NCI-H226 (cell line): Measurements from ENCODE around the gene RPL13.

Source experiments
- DNase-seq: peaks from one replicate; pipeline ENCODE4 v3.0.0-alpha.2; 2015

Gene RPL13

GRCh38 chr16:89560378-89561141, at the start of gene RPL13:
TSS of gene RPL13 (plus strand) at chr16:89560682. CDS start at chr16:89560960, 278 bp downstream.
- DNase-seq = peak; percentile 94

- DNase-seq = no peak
These were observed 49.1 kb upstream of the RPL13 start for GRCh38 chr16:89511374-89511773.

- DNase-seq = no peak
These were observed 48.0 kb upstream of the RPL13 start for GRCh38 chr16:89512453-89512852.

GRCh38 chr16:89517128-89517527, 43.4 kb upstream of the RPL13 start:
- DNase-seq = no peak

- DNase-seq = no peak
These were observed 40.6 kb upstream of the RPL13 start for GRCh38 chr16:89519881-89520280.

- no peak for DNase-seq
These were observed 38.2 kb upstream of the RPL13 start for GRCh38 chr16:89522287-89522686.

DNA sequence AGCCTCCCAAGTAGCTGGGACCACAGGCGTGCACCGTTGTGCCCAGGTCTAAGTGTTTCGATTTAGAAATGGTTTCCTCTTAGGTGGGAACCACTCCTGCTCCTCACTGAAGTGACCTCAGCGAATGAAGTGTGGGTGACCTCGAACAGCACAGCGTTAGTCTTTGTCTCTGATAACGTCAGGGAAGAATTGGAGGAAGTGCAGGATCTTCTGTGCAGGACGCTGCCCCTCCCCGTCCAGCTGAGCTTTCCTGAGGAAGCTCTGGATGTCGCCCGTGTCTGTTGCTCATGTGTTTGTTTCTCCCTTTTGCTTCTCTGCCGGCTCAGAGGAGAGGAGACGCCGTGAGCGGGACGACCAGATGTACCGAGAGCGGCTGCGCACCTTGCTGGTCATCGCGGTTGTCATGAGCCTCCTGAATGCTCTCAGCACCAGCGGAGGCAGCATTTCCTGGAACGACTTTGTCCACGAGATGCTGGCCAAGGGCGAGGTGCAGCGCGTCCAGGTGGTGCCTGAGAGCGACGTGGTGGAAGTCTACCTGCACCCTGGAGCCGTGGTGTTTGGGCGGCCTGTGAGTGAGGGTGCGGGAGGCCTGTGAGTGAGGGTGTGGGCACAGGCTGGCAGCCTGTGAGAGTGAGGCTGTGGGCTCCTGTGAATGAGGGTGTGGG, 36.7 kb upstream of the RPL13 start:
- DNase-seq = no peak

DNA sequence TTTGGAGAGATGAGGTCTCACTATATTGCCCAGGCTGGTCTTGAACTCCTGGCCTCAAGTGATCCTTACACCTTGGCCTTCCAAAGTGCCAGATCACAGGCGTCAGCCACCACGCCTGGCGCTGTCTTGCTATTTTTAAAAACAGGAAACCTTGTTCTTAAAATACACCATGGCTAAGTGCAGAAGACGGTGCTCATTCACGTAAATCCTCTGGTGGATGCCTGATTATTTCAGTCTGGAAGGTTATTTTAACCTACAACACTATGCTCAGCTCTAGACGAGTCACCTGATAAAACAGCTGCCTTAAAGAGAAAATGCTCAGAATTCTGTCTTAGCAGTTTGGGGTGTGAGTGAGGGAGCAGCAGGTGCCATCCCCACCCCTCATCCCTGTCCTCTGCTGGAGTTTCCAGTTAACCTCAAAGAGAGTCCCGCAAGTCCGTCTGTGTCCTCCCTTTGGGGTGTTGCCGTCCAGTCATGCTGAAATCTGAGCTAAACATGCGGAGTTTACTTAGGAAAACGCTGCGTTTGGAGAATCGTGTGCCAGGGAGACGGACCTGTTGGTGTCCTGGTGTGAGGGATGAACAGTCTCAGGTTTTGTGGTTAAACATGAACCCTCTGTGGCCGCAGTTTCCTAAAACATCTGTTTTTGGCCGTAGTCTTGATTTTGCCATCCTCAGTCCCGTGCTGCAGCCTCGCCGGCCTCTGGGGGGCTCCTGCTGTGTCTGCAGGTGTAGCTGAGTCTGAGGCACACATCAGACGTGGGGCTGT, 35.2 kb upstream of the RPL13 start:
- DNase-seq = no peak

- DNase-seq = no peak
These were observed 31.4 kb upstream of the RPL13 start for GRCh38 chr16:89529097-89529496.

DNA sequence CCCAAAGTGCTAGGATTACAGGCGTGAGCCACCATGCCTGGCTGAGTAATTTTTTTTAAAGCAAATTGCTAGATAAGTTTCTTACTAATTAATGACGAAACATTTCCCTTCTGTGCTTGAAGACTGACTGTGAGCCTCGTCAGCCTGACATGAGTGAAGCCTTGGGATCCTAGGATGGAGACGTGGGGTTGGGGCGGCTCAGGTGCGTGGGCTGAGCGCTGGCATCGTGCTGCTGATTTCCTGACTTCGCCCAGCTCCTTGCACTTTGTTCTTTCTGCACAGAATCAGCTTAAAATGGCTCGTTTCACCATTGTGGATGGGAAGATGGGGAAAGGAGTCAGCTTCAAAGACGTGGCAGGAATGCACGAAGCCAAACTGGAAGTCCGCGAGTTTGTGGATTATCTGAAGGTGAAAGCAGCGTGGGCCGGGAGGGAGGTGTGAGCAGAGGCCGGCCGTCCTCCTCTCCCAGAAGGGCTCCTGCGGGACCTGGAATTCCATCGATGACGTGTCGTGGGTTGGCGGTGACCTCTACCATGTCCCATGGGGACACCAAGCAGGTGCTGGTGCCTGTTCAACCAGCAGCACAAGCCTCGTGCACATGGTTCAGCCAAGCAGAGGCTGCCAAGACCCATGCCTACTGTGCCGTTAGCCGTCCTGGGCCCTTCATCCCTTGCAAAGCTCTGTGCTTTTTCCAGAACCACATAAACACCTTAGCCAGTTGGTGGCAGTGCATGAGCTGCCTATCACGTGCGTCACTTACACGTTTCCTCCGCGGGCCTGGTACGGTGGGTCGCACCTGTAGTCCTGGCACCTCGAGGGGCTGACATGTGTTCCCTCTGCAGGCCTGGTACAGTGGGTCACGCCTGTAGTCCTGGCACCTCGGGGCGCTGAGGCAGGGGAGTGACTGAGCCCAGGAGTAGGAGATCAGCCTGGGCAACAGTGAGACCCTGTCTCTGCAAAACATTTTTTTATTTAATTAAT, 29.8 kb upstream of the RPL13 start:
- DNase-seq = no peak

DNA sequence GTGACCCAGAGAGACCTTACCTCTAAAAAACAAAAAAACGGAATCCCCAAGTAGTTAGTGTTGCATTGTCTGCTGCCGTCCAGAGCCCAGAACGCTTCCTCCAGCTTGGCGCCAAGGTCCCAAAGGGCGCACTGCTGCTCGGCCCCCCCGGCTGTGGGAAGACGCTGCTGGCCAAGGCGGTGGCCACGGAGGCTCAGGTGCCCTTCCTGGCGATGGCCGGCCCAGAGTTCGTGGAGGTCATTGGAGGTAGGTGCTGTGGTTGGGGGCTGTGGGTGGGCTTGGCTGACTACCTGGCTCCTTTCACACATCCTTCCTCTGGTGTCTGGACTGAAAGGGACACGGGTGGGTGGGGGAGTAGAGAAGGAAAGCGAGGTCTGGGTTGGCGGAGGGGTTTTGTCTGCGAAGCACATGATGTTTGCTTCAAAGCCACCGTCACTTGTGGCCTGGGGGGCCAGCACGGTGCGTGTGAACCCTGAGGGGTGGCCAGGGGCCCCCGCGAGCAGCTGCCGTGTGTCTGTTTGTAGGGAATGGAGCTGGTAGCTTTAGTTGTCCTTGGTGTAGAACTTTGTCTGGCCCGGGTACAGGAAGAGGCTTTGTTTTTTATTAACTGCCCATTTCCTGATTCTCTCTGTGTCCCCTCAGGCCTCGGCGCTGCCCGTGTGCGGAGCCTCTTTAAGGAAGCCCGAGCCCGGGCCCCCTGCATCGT, 28.5 kb upstream of the RPL13 start:
- no peak for DNase-seq

GRCh38 chr16:89534252-89534756, 26.2 kb upstream of the RPL13 start:
- no peak for DNase-seq

- no peak for DNase-seq
These were observed 24.1 kb upstream of the RPL13 start for GRCh38 chr16:89536371-89536770.

GRCh38 chr16:89536886-89537548, 23.5 kb upstream of the RPL13 start:
- DNase-seq = no peak

DNA sequence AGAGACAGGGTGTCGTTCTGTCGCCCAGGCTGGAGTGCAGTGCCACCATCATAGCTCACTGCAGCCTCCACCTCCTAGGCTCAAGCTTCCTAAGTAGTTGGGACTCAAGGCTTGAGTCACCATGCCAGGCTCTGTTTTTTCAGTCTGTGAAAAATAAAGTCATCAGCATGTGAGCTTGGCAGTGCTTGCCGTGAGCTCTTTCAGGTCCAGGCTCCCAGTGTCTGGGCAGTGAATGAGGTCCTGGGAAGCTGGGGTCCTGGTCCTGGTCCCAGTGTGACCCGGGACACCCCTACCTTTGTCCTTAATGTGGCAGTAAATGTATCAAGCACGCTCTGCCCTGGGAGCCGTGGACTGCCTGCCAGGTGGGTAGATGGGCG, 22.9 kb upstream of the RPL13 start:
- DNase-seq = no peak

DNA sequence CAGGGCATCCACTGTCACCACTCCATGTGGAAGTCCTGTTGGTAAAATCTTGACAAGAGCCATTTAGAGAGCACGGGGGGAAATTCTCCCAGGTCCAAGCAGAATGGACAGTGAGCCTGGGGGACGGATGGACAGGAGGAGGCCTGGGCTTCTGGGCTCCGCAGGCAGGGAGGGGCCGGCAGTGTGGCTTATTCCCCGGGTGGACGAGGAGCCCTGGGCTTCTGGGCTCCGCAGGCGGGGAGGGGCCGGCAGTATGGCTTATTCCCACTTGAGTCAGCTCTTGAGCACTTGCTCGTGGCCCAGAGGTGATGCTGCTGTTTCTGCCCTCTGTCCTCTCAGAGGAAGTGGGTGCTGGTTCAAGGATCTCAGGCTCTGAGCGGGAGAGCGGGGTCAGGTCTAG, 22.2 kb upstream of the RPL13 start:
- DNase-seq = no peak

GRCh38 chr16:89540557-89540956, 19.9 kb upstream of the RPL13 start:
- DNase-seq = no peak

DNA sequence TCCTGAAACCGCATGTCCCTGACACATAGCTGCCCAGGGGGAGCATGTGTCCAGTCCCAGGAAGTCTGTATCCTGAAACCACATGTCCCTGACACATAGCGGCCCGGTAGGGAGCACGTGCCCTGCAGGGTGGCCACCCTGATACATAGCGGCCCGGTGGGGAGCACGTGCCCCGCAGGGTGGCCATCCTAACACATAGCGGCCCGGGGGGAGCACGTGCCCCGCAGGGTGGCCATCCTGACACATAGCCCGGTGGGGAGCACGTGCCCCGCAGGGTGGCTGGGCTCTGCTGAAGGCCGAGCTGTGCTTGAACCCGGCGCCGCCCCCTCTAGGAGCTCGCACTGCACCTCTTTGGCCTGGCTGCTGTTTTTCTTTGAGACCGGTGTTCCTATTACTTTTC, 18.7 kb upstream of the RPL13 start:
- no peak for DNase-seq

- DNase-seq = no peak
These were observed 16.4 kb upstream of the RPL13 start for GRCh38 chr16:89544113-89544512.

- DNase-seq = no peak
These were observed 15.8 kb upstream of the RPL13 start for GRCh38 chr16:89544713-89545043.
